ENCODE results near the gene DLG3. TPM values are rescaled to one million over a fixed set of nuclear protein-coding genes. Genes with fewer than 3 reads are reported as not detected.

Gene DLG3
- total RNA-seq, 4 donors from 2014 or later = 31.8 to 59.4 (median 54.8) TPM

DNA sequence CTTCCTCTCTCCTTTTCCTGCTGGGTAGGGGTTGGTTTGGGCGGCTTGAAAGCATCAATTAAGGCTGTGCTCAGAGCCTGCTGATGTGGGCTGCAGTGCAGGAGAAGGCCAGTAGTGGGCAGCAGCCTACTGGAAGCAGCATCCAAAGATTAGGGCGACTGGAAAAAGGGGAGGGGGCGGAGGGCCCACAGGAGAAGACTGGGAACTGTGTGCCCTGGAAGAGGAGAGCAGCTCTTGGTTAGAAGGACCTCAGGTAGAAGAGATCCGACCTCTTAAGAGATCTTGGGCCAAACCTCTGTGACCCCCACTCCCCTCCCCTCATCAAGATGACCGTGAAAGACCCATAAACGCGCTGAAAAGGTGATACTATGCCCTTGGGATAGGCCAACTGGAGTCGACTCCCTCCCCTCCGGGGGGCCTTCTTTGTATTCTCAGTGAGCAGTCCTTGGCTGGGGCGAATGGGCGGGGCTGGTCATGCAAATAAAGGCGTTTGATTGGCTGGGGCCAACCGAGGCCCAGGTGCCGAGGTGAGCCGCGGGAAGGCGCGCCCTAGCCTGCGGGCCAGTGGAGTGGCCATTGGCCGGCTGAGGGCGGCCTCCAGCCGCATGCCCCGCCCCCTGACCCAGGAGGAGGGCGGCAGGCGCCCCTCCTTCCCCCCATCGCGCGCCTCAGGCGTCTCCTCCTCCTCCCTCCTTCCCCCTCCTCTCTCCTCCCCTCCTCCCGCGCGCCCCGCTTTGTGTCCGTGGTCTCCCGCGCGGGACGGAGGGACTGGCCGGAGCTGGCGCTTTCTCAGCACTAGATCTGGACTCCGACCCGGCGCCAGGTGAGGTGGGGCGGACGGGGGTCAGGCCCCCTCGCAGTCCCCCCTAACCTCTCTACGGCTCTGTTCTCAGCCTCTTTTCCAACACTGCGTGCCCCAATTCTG lies 10.1 kb downstream of the DLG3 start:
- intact Hi-C loops (cut with DNase I; ENCODE audit: low total_unique reads) = no loop called here
- WGBS, 2 donors (ENCODE audit: low coverage in 1 of 2) = 46% methylated on average over 47 of the region's 48 CpGs; no CpG with 5 or more reads in 1 of the 2 donors

GRCh38 chrX:70455366-70456202 lies 10.9 kb downstream of the DLG3 start:
- no peak for TF ChIP-seq EP300 (IDR thresholded peaks at IDR 0.05; ENCODE audit: low read depth)
- no peak for TF ChIP-seq POLR2AphosphoS5 (IDR thresholded peaks at IDR 0.05)
- no peak for TF ChIP-seq CTCF (IDR thresholded peaks at IDR 0.05)
- TF ChIP-seq POLR2A (IDR thresholded peaks at IDR 0.05) = no peak
- Histone ChIP-seq H3K27ac (peak overlapping the region; percentile 87 to 97 (median 94)), H3K36me3 (no peaks in the 10 kb centered on the region), H3K9me3 (no peaks in the 10 kb centered on the region), H3K4me1 (peaks cover 0 to 28% (median 3%) of the 10 kb centered on the region in 4 donors), H3K4me3 (peak overlapping the region; percentile 47 to 85 (median 61)), H3K27me3 (no peaks in the 10 kb centered on the region)
- in situ Hi-C loops (cut with MboI; ENCODE audit: low pct_ligation_motif_present in 1 of 4, low pct_unique_long_range_greater_than_20kb in 1 of 4, low sequenced_read_pairs in 3 of 4) = loop anchor here in 2 of 4 donors (10.0 kb wide), 1 partner anchor 99 kb away; no protein-coding TSS in a partner anchor
- intact Hi-C loops (cut with DNase I; ENCODE audit: low total_unique reads) = no loop called here
- 0 to 37% methylated on average over 1 to 32 of the region's 32 CpGs for WGBS, 2 donors (ENCODE audit: low coverage in 1 of 2)
- peak; percentile 54 for DNase-seq

More for the DNA sequence above, 10.1 kb downstream of the DLG3 start:
- TF ChIP-seq POLR2AphosphoS5 (IDR thresholded peaks at IDR 0.05) (peak in 2 of 3 donors; percentile 14 to 61), CTCF (IDR thresholded peaks at IDR 0.05) (peak; percentile 74 to 91 (median 78)), EP300 (IDR thresholded peaks at IDR 0.05; ENCODE audit: low read depth) (no peak), POLR2A (IDR thresholded peaks at IDR 0.05) (peak; percentile 44)
- H3K4me3 ChIP-seq = peak overlapping the region; percentile 47 to 85 (median 61)
- H3K4me1 ChIP-seq = peaks cover 0 to 28% (median 3%) of the 10 kb centered on the region in 4 donors
- no peaks in the 10 kb centered on the region for H3K27me3 ChIP-seq
- no peaks in the 10 kb centered on the region for H3K9me3 ChIP-seq
- peak overlapping the region; percentile 87 to 97 (median 94) for H3K27ac ChIP-seq
- H3K36me3 ChIP-seq = no peaks in the 10 kb centered on the region
- DNase-seq = peak; percentile 91
- in situ Hi-C loops (cut with MboI; ENCODE audit: low pct_ligation_motif_present in 1 of 4, low pct_unique_long_range_greater_than_20kb in 1 of 4, low sequenced_read_pairs in 3 of 4) = loop anchor here in 2 of 4 donors (10.0 kb wide), 1 partner anchor 100 kb away; no protein-coding TSS in a partner anchor

- Histone ChIP-seq H3K27ac (peak overlapping the region; percentile 87 to 97 (median 94)), H3K9me3 (no peaks in the 10 kb centered on the region), H3K36me3 (no peaks in the 10 kb centered on the region), H3K4me3 (peak overlapping the region in 3 of 4 donors; percentile 47 to 85 (median 68)), H3K4me1 (peaks cover 0 to 28% (median 3%) of the 10 kb centered on the region in 4 donors), H3K27me3 (no peaks in the 10 kb centered on the region)
- 39% methylated on average over 2 of the region's 2 CpGs; no CpG with 5 or more reads in 1 of the 2 donors for WGBS, 2 donors (ENCODE audit: low coverage in 1 of 2)
- DNase-seq = no peak
- in situ Hi-C loops (cut with MboI; ENCODE audit: low pct_ligation_motif_present in 1 of 4, low pct_unique_long_range_greater_than_20kb in 1 of 4, low sequenced_read_pairs in 3 of 4) (loop anchor here in 2 of 4 donors (10.0 kb wide), 1 partner anchor 99 kb away; no protein-coding TSS in a partner anchor), intact Hi-C loops (cut with DNase I; ENCODE audit: low total_unique reads) (no loop called here)
- TF ChIP-seq CTCF (IDR thresholded peaks at IDR 0.05) (no peak), POLR2AphosphoS5 (IDR thresholded peaks at IDR 0.05) (no peak), EP300 (IDR thresholded peaks at IDR 0.05; ENCODE audit: low read depth) (no peak), POLR2A (IDR thresholded peaks at IDR 0.05) (no peak)
Measured at GRCh38 chrX:70456256-70456655, 11.6 kb downstream of the DLG3 start.

All from transverse colon (tissue), 4 donors.